ENCODE results near the gene SEPTIN5.

The SEPTIN5 gene

GRCh38 chr22:19706661-19707151, 7.6 kb upstream of the SEPTIN5 start:
- no peak for DNase-seq

GRCh38 chr22:19707347-19708290, 6.7 kb upstream of the SEPTIN5 start:
- DNase-seq = no peak

GRCh38 chr22:19708321-19709011, 5.8 kb upstream of the SEPTIN5 start:
- no peak for DNase-seq

- DNase-seq = no peak
These were observed 5.1 kb upstream of the SEPTIN5 start for GRCh38 chr22:19709063-19709769.

GRCh38 chr22:19710020-19710768, 4.1 kb upstream of the SEPTIN5 start:
- DNase-seq = no peak

GRCh38 chr22:19710769-19711106, 3.6 kb upstream of the SEPTIN5 start:
- DNase-seq = no peak

GRCh38 chr22:19713245-19713644, 1.1 kb upstream of the SEPTIN5 start:
- DNase-seq = no peak

GRCh38 chr22:19713650-19714311, 522 bp upstream of the SEPTIN5 start:
- DNase-seq = no peak

GRCh38 chr22:19715188-19715930, 1.1 kb downstream of the SEPTIN5 start:
- DNase-seq = no peak

GRCh38 chr22:19716041-19716828, 1.9 kb downstream of the SEPTIN5 start:
- no peak for DNase-seq

GRCh38 chr22:19716829-19717105, 2.5 kb downstream of the SEPTIN5 start:
- no peak for DNase-seq

GRCh38 chr22:19717181-19717580, 2.9 kb downstream of the SEPTIN5 start:
- DNase-seq = no peak

- no peak for DNase-seq
These were observed 3.6 kb downstream of the SEPTIN5 start for GRCh38 chr22:19717691-19718455.

GRCh38 chr22:19718456-19719049, 4.2 kb downstream of the SEPTIN5 start:
- no peak for DNase-seq

- DNase-seq = no peak
These were observed 4.8 kb downstream of the SEPTIN5 start for GRCh38 chr22:19719050-19719482.

- DNase-seq = no peak
These were observed 5.3 kb downstream of the SEPTIN5 start for GRCh38 chr22:19719488-19720021.

- no peak for DNase-seq
These were observed 6.0 kb downstream of the SEPTIN5 start for GRCh38 chr22:19720150-19720827.

GRCh38 chr22:19720999-19721329, 6.7 kb downstream of the SEPTIN5 start:
- DNase-seq = no peak
